Panc1 (cell line): ENCODE results near the gene DIPK1B.

ENCODE experiments used
- CTCF ChIP-seq: fragments of 450-650 bp; IDR thresholded peaks from 2 replicates; pipeline ENCODE4 v1.5.1; 2017; ENCODE audit warnings: mild to moderate bottlenecking
- POLR2AphosphoS5 ChIP-seq: IDR thresholded peaks from 2 replicates; pipeline ENCODE4 v1.6.1; 2012; ENCODE audit warnings: mild to moderate bottlenecking, low read depth, low read length, moderate library complexity
- REST ChIP-seq, 2 experiments: IDR thresholded peaks; 2 replicates each; pipeline ENCODE4 v1.6.1; 2011 to 2012; ENCODE audit warnings: low read depth in 2 of 2, control low read depth in 1 of 2, low read length in 1 of 2, mild to moderate bottlenecking in 1 of 2, moderate library complexity in 1 of 2; ENCODE audit not compliant: insufficient read depth in 1 of 2
- SIN3A ChIP-seq: IDR thresholded peaks from 2 replicates; pipeline ENCODE4 v1.6.1; 2012; ENCODE audit warnings: low read depth, mild to moderate bottlenecking, low read length, moderate library complexity, borderline replicate concordance; ENCODE audit not compliant: insufficient read depth
- TCF7L2 ChIP-seq: IDR thresholded peaks from 2 replicates; pipeline ENCODE4 v1.6.1; 2011; ENCODE audit warnings: mild to moderate bottlenecking, low read depth, low read length, inconsistent platforms

- TF ChIP-seq CTCF (no peak), POLR2AphosphoS5 (no peak), REST (IDR thresholded peaks at IDR 0.05; ENCODE audit: insufficient read depth in 1 of 2, low read depth in 2 of 2, low read length in 1 of 2) (no peak), SIN3A (no peak), TCF7L2 (no peak)
Observed at GRCh38 chr9:136692185-136693134, 19.9 kb upstream of the DIPK1B start.
